Stomach (tissue), 4 donors: Measurements from ENCODE around the gene PCBD1.

Experiments
- CTCF ChIP-seq, 7 experiments: fragments of 450-650 bp in 4 of 7; fragments of 200-600 bp in 3 of 7; sonication (generic) in 3 of 7; IDR thresholded peaks; one replicate each; pipeline ENCODE4 v1.5.1; 2016 to 2019; ENCODE audit warnings: antibody characterized with exemption in 7 of 7, control low read depth in 2 of 7, mild to moderate bottlenecking in 1 of 7
- POLR2A ChIP-seq, 4 donors: fragments of 450-650 bp; IDR thresholded peaks; one replicate each; pipeline ENCODE4 v1.6.1; 2016; ENCODE audit warnings: antibody characterized with exemption in 4 of 4, control low read depth in 2 of 4, mild to moderate bottlenecking in 1 of 4, moderate library complexity in 1 of 4

GRCh38 chr10:70925377-70926225, 37.2 kb upstream of the PCBD1 start:
- TF ChIP-seq POLR2A (IDR thresholded peaks at IDR 0.05), result no peak
- TF ChIP-seq CTCF (IDR thresholded peaks at IDR 0.05), result peak in 5 of 7 experiments; percentile 67 to 97 (median 93)
